NCI-H1105 treated with DMSO at 0.1 percent for 48 hours (cell line): ENCODE measurements around the gene C11orf21.
A peak's percentile ranks its signal among the peaks of the same experiment; 100 is the strongest.

Experiments used
- DNase-seq: peaks from one replicate; lab custom pipeline; 2025; lab: John Stamatoyannopoulos, UW

C11orf21 gene

DNA sequence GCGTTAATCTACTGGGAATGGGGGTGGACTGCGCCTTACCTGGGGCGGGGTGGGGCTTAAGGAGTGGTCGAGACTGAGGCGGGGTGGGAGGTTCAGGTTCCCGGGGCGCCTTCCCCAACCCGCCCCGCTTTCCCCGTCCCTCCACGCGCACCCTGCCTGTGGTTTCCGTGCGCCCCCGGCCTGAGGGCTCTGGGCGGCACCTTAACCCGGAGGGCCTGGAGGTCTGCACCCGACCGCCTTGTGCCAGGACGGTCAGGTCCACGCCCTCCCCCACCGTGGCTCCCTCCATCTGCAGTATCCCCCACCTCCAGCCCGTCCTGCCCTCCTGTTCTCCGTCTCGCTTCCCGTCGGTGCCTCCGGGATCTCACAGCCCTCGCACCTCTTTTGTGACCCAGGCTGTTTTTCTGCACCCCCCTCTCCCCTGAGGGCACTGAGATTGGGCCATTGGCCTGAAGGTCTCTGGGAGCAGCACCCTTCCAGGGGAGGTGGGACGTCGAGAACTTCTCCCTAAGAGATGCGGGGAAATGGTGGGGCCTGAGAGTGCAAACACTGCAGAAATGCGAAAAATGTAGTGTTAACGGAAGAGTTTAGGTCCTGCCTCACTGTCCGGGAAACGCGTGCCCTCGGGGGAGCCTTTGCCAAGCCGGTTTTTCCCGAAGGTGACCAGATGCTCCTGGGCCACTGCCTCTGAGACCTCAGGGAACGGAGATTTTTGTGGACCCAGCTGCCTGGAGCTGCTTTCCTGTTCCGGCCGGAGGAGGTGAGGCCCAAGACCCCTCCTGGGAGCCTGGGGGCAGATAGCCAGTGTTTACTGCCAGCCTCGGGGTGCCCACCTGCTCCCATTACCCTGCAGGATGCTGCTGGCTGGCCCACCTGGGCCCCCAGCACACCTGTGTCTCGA lies 30.1 kb downstream of the C11orf21 start:
- no peak for DNase-seq

DNA sequence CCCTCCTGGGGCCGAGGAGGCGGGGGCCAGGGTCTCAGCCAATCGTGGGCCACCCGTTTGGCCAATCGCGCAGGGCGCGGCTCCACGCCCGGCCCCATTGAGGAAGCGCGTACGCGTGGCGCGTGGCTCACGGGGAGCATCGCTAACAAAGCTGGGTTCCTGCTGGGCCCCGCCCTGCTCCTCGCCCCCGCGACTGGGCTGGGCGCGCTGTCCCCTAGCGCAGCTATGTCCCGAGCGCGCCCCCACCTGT lies 30.7 kb downstream of the C11orf21 start:
- DNase-seq, result no peak

DNA sequence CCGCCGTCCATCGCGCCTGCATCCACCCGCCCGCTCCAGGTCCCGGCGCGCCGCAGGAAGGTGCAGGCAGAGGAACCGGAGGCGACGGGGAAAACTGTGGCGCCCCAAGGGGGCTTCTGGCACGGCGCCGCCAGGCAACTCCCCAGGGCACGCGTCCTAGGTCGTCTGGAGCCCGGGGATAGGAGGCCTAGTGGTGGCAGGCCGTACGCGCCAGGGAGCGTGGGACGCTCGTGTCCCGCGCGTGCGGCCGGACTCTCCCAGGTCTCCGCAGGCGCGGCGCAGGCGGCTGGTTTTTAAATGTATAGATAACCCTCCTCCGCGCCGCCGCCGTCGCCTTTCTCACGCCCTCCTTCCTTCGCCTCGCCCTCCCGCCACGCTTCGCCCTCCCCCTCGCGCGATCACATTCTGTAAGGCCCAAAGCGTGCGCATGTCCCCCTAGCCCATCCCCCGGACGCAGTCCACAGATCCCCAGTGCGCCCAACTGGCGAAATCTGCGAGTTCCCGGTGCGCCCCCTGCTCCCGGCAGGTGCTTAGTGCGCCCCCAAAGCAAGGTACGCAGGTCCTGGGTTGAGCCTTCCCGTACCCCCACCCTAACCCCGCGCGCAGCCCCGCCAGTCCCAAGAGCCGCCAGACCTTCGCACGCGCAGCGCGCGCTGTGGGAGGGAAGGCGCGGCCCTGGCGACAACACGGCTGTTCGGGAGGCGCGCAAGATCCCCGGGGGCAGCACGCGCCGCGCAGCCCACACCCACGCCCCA lies 31.2 kb downstream of the C11orf21 start, which contains the start of gene ASCL2:
TSS of gene ASCL2 (minus strand) at position 267 of the 755 bp plus-strand sequence. CDS start at position 11, 256 bp downstream.
- DNase-seq, result no peak

DNA sequence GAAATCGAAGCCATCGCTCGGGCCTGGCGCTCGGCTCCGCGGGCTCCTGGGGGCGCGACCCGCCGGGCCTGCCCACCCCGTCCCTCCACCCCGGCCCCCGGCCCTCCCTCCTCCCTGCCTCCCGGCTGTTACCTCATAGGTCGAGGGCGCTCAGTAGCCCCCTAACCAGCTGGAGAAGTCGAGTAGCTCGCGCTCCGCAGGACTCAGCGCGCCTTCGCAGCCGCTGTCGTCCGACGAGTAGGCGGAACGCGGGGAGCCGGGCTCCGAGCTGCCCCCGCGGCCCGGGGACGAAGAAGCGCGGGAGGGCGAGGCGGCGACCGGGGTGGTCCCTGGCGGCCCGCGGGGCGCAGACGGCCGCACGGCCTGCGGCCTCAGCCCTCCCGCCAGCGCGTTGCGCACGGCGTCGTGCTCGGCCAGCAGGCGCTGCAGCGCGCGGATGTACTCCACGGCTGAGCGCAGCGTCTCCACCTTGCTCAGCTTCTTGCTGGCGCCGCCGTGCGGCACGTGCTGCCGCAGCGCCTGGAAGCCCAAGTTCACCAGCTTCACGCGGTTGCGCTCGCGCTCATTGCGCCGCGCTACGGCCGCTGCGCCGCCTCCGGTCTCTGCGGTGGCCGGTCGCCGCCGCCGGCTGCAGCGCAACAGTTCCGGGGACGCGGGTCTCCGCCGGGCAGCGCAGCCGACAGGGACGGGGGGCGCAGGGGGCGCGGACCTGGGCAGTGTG lies 32.0 kb downstream of the C11orf21 start:
- DNase-seq, result peak; percentile 76

DNA sequence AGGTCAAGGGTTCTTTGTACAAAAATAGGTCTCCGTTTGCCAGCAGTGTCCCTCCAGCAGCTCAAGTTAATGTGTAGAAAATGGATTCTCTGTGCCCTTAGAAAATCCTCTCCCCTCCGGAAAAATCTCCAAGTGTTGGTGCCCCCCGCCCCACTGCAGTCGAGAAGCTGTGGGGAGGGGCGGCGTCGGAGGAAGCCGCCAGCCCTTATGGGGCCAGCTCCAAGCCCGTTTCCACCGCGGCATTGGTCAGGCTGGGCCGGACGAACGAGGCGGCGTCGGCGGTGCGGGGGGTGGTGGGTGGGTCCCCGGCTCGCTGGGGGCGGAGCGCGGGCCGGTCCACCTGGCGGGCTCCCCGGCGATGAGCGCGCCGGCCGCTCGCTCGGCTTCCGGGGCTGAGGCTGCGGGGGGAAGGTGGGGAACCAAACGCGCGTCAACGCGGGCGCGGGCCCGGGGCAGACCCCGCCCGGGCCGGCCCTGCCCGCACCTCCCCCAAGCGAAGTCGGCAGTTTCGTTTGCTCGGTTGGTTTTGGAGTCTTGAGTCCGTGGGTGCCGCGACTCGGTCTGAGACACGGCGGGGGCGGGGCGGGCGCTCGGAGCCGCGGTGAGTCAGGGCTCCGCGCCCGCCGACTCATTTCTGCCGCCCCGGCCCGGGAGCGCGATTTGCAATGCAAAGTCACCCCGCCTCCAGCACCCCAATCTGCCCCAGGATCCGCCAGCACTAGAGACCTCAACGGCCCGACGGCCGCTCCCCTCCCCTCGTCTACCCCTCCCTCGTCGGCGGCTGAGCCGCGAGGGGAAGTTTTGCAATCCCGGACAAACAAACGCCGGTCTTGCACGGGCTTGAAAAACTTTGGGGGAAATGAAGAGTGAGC lies 32.8 kb downstream of the C11orf21 start:
- DNase-seq, result peak; percentile 54

DNA sequence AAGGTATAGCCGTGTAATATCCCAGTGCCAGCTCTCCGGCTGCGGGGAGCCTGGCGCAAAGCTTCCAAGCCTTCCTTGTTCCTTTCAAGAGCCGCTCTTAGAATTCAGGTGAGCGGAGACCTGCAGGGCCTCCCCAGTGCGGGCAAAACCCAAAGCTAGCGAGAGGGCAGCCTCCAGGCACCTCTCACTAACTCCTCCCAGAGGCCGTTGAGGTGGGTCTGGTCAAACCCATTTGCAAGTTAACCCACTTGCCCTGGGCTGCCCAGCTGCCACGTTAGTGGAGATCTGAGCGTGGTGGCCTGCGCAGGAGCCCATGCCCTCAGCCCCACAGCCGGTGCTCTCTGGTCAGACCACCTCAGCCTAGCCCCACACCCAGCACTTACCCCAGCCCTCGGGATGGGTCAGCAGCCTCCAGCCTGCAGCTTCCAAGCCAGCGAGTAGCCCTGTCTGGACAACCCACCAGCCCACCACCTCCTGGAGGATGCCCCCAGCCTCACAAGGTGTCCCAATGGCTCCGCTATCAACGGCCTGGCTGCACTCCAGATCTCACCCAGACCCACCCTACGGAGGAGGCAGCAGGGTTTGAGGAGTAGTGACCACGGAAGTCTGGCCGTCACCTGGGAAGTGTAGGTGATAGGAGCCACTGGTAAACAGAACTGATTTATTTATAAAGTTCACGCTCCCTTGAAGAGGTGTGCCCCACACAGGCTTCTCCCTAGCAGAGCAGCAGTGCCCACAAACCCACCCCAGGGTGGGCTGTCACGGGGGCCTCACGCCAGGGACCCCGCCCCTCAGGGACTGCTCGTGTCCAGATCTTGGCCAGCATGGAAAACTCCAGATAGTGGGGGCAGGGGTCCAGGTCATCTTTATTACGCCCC lies 33.6 kb downstream of the C11orf21 start:
- no peak for DNase-seq

DNA sequence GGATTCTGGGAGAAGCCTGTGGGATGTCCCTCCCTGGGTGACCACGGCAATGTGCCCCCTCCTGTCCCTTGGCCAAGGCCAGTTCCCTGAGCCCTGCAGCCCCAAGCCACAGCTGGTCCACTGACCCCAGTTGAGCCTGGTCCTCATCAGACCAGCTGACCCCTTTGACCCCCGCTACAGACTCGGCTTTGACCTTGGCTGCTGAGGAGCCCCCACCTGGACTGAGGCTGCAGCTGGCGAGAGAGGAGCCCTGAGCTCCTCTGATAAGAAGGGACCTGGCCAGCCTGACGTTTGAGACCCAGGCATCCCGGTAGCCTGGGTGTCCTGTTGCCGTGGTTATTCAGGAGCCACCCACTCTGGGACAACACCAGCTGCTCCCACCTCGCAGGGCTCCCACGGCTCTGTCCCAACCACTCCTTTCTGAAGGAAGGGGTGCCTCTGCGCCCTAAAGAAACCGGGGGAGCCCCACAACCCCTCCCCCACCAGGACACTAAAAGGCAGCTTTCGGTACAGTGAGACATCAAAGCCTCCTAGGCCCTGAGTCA lies 34.3 kb downstream of the C11orf21 start:
- DNase-seq, result no peak

DNA sequence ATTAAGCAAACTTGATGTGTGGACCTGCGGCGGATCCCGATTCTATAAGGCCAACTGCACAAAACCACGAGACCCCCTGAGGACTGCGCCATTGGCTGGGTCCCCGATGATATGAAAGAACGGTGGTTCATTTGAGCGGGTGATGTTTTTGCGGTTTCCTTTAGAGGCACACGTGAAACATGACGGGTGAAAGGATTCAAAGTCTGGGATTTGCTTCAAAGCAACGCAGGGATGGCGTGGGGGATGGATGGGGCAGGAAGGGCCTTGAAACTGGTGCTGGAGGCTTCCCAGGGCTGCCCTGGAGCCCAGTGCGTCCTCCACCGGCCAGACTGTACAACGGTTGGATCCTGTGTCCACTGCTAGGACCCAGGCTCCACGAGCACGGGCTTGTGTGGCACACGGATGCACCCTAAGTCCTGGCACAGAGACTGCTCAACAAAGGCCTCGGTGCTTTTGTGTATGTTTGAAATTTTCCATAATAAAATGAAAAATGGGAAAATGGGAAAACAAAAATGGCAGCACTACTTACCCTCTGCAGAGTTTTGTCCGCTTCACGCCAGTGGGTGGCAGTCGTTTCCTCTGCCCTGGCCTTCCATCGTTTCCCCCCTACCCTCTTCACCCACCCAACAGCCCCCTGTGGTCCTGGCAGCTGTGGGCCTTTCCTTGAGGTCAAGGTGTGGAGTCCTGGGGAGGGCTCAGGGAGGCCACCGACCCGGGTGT lies 35.0 kb downstream of the C11orf21 start:
- no peak for DNase-seq

DNA sequence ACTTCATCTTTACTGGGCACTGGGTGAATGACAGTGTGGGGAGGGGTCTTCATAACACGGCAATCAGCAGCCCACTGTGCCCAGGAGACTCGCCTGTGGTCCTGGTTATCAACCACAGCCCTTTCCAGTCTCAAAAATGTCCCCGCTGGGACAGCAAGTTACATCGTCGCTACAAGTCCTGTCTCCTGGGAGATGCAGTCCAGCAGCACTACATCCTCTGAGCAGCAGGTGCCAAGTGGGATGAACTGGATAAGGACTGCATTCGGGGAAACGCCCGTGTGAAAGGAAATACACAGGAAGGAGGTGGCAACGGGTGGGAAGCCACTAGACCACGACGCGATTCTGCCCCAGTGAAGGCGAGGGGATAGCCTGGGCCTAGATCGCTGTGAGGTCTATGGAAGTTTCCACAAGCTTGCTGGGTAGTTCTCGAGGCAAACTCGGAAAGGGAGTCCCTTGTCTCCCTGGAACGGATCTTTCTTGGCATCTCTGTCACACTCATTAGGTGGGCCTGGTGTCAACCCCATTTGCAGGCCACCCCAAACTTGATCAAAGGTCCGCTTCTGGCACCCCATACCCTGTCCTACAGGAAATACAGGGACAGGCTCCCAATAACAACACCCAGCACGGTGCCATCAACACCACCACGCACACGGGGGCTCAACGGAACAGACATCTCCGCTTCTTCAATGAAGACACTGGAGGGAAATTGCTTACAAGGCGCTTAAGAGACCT lies 35.7 kb downstream of the C11orf21 start:
- no peak for DNase-seq

DNA sequence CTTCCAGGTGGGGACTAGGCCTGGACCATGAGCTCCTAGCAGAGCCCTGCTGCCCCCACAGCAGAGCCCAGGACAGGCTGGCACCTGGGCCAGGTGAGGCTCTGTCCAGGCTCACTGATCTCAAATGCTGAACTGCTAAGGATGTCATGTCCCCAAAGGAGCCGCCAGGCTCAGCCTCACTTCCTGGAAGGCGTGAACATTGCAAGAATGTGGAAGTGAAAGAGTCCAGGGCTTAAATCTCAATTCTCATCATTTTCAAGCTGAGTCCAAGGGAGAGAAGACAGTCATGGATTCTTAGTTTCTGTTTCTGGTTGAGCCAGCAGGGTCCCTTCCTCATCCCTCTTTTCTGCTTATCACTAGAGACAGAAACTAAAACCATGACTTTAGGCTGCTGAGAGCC lies 36.3 kb downstream of the C11orf21 start:
- no peak for DNase-seq

DNA sequence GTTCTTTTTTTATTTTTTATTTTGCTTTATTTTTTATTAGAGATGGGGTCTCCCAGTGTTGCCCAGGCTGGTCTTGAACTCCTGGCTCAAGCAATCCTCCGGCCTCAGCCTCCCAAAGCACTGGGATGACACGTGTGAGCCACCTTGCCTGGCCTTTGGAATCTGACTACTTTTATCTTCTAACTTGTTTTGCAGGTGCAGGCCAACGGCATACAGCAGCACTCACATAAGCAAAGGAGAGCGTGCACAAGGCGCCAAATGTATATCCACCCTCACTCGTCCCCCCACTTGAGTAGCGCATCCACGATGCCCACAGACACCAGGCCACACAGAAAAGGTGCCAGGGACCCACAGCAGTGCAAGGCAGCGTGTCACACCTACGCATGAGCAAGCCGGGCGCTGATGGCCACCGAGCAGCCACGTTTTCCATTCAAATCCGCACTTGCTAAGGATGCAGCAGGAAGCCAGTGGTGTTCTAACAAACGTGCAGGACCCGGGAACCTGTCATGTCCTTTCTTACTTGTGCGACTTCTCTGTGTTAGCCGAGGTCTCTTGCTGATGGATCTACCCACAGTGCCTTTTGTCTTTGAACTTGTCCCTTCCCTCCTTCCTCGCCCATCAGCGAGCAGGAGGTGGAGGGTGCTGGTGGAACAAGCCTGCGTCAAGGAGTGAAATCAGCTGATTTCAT lies 37.2 kb downstream of the C11orf21 start:
- no peak for DNase-seq

DNA sequence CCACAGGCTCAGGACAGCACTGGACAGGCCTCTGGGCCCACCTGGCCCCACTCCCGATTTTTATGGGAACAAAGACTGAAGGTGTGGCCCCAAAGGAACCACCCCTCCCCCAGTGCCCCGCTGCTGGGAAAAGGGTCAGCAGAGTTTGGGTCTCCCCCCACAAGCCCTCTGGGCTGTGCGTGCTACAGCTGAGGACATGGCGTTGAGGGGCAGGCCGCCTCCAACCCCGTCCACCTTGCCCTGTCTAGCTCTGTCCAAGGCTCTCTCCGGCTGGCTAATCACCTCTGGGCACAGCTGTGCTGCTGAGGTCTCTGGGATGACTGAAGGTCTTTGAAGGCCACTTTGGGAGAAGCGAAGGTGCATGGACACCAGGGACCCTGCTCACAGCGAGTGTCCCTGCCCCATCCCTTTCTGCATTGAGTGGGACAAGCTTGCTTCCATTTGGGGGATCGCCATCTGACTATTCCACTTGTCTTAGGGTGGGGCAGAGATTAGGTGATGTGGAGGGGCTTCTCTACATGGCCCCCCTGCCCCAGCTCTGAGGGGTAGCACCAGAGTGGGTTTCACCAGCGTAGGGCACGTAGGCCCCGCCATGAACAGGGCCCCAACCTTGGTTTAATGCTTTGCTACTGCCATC lies 37.9 kb downstream of the C11orf21 start:
- no peak for DNase-seq

DNA sequence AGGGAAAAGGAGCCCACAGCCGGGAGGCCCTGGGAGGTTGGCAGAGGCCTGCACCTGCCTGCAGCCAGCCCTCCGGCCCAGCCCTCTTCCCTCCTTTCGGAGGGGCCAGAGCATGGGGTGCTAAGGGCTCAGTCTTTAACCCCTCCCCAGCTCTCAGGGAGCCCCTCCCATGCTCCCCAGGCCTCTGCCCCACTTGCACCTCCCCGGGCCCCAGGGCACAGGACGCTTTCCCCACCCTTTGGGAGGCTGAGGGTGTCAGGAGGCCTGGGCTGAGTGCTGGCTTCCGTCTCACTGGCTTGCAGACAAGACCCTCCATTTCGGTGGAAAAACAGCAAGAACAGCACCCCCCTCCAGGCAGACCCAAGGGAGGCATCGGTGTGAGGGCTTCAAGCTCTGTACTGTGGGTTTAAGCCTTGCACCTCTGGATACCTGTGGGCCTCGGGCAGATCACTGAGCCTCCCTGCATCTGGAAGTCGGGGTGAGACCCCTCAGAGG lies 38.6 kb downstream of the C11orf21 start:
- DNase-seq, result no peak

DNA sequence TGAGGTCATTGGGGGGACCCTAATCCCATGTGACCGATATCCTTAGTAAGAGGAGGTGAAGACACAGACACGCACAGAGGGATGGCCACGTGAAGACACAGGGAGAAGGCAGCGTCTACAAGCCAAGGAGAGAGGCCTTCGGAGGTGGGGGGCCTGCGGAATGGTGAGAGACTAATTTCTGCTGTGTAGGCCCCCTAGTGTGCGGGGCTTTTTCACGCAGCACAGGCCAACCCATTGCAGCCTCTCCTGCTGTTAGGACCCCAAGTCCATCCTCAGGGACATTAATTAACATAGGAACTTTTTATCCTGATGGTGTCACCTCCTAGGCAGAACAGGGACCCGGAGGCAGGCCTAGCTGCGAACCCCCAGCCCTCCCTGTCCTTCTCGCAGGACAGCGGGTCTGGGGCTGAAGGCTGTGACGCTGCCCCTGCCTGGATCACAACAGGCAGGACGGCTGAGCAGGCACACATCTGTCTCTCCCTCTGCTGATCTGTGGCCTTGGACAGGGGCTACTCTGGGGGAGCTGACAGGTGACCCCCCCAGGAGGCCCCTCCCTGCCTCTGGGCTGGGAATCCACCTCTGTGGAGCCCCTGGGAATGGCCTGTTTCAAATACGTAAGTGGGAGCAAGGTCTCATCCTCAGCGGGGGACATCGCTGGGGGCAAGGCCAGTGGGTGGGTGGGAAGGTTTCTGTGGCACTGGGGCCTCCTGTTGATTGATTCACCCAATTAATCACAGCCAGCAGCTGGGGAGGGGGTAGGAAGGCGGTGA lies 39.2 kb downstream of the C11orf21 start:
- DNase-seq, result no peak

DNA sequence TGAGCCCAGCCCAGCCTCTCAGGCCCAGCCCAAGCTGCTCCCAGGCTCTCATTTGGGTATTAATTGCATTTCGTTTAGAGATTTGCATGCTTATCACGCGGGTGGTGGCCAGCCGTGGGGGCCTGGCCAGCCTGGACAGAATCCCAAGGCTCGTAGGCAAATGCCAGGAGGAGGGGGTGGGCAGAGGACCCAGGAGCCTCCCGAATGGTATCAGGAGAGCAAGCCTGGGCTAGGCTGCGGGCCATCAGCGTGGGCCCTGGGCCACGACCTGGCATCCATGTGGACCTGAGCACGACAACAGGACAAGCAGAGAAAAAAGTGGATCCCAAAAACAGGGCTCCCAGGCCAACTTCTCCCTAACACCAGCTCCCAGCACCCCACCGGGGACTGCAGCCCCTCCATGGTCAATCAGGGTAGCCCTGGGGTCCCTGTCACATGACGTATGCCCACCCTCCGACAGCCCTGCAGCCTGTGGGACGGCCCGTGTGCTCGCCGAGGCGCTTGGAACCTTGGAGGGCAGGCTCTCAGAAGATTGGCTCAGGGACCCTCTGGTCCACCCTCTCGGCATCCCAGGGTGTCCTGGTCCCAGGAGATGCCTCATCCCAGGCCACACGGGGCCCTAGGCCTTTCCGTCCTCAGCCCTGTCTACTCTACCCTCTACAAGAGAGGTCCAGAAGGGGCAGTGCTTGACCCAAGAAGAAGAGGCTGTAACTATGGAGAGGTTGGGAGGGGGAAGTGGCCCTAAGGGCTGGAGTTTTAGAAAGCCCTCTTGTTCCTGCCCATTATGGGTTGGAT lies 40.1 kb downstream of the C11orf21 start:
- DNase-seq, result no peak
